ENCODE results near the gene WNT1. TPM values are rescaled to one million over a fixed set of nuclear protein-coding genes. Genes with fewer than 3 reads are reported as not detected.

Gene WNT1
- polyA plus RNA-seq, 1 experiment, result not detected

GRCh38 chr12:49018261-49019119 is 40.4 kb downstream of the WNT1 start, which contains the start of gene PRKAG1:
TSS of gene PRKAG1 (minus strand) at chr12:49018776. CDS start at chr12:49018740, 36 bp downstream.
- TF ChIP-seq CTCF (IDR thresholded peaks at IDR 0.05; ENCODE audit: insufficient read depth, low read depth, low read length), result peak; percentile 75
- Histone ChIP-seq H3K4me3 (ENCODE audit: low read depth, low read length) (peak within 1 kb of the TSS; percentile 84), H3K27me3 (ENCODE audit: control insufficient read depth, insufficient read depth, low read length) (no peaks in the 10 kb centered on the region), H3K36me3 (ENCODE audit: control insufficient read depth, insufficient read depth, low read length) (peaks cover 7% of the 10 kb centered on the region)
- DNase-seq (ENCODE audit: low read depth), result peak; percentile 88
- CTCF ChIA-PET, result interaction anchor here (0.6 to 1.2 kb wide), 7 partner anchors 10 to 113 kb away, joined by 3 to 6 read pairs (median 5); no protein-coding TSS in a partner anchor
- POLR2A ChIA-PET, result interaction anchor here (0.6 to 0.7 kb wide), 2 partner anchors 16 to 19 kb away, joined by 3 read pairs; no protein-coding TSS in a partner anchor

GRCh38 chr12:49019120-49019430 is 41.0 kb downstream of the WNT1 start:
- no peak for DNase-seq (ENCODE audit: low read depth)
- ChIA-PET CTCF (interaction anchor here (0.7 to 1.5 kb wide), 3 partner anchors 11 to 31 kb away, joined by 3 to 5 read pairs (median 5); no protein-coding TSS in a partner anchor), POLR2A (interaction anchor here (0.6 kb wide), 1 partner anchor 62 kb away, joined by 14 read pairs; the partner anchor contains the start of gene ARF3)
- Histone ChIP-seq H3K36me3 (ENCODE audit: control insufficient read depth, insufficient read depth, low read length) (peaks cover 10% of the 10 kb centered on the region), H3K4me3 (ENCODE audit: low read depth, low read length) (peak overlapping the region; percentile 84), H3K27me3 (ENCODE audit: control insufficient read depth, insufficient read depth, low read length) (no peaks in the 10 kb centered on the region)
- TF ChIP-seq CTCF (IDR thresholded peaks at IDR 0.05; ENCODE audit: insufficient read depth, low read depth, low read length), result no peak

- Histone ChIP-seq H3K36me3 (ENCODE audit: control insufficient read depth, insufficient read depth, low read length) (peaks cover 13% of the 10 kb centered on the region), H3K4me3 (ENCODE audit: low read depth, low read length) (no peak overlapping the region), H3K27me3 (ENCODE audit: control insufficient read depth, insufficient read depth, low read length) (no peaks in the 10 kb centered on the region)
- peak; percentile 53 for TF ChIP-seq CTCF (IDR thresholded peaks at IDR 0.05; ENCODE audit: insufficient read depth, low read depth, low read length)
- no peak for DNase-seq (ENCODE audit: low read depth)
- POLR2A ChIA-PET, result interaction anchor here (0.6 kb wide), 1 partner anchor 62 kb away, joined by 14 read pairs; the partner anchor contains the start of gene ARF3
- CTCF ChIA-PET, result interaction anchor here (0.7 to 1.5 kb wide), 10 partner anchors 10 to 44 kb away, joined by 3 to 9 read pairs (median 4); partner anchors contain the start of gene DDN
Measured at GRCh38 chr12:49019443-49020324, 41.6 kb downstream of the WNT1 start.

- Histone ChIP-seq H3K27me3 (ENCODE audit: control insufficient read depth, insufficient read depth, low read length) (no peaks in the 10 kb centered on the region), H3K36me3 (ENCODE audit: control insufficient read depth, insufficient read depth, low read length) (peaks cover 14% of the 10 kb centered on the region), H3K4me3 (ENCODE audit: low read depth, low read length) (no peak overlapping the region)
- CTCF ChIA-PET, result interaction anchor here (0.7 to 1.5 kb wide), 9 partner anchors 9 to 43 kb away, joined by 3 to 9 read pairs (median 3); partner anchors contain the start of gene DDN
- TF ChIP-seq CTCF (IDR thresholded peaks at IDR 0.05; ENCODE audit: insufficient read depth, low read depth, low read length), result no peak
- DNase-seq (ENCODE audit: low read depth), result no peak
- POLR2A ChIA-PET, result no interaction called here
Measured at GRCh38 chr12:49020441-49020840, 42.3 kb downstream of the WNT1 start.
